Loucy (cell line): ENCODE measurements around the gene TCEAL3.

Experiments
- CTCF ChIP-seq: fragments of 200-600 bp; sonication (generic); conservative IDR thresholded peaks from 2 replicates; pipeline ENCODE4 v1.5.1; 2014; ENCODE audit warnings: mild to moderate bottlenecking, antibody characterized with exemption, low read length
- EZH2phosphoT487 ChIP-seq: fragments of 200-600 bp; IDR thresholded peaks from 2 replicates; pipeline ENCODE4 v1.6.1; 2018; ENCODE audit warnings: antibody characterized with exemption, mild to moderate bottlenecking, moderate library complexity, borderline replicate concordance

- no peak for TF ChIP-seq CTCF
- no peak for TF ChIP-seq EZH2phosphoT487
These were observed 672 bp downstream of the TCEAL3 start for GRCh38 chrX:103608306-103608963.
